NB4 (cell line): ENCODE measurements around the gene ZNF83.
A peak's percentile ranks its signal among the peaks of the same experiment; 100 is the strongest.
"Not testable (repeated sequence)": the region's sequence is repeated elsewhere in the genome, so short reads cannot be mapped to it uniquely, and the experiment has no call there.

Source experiments
- DNase-seq: peaks from one replicate; pipeline ENCODE4 v3.0.0; 2010; ENCODE audit warnings: low read depth
- H3K4me3 ChIP-seq: one replicate; pipeline ENCODE4 v1.5.1; 2011; ENCODE audit warnings: mild to moderate bottlenecking, low read depth, low read length, moderate library complexity
- MYC ChIP-seq: IDR thresholded peaks from 2 replicates; pipeline ENCODE4 v1.6.1; 2011; ENCODE audit warnings: low read depth, low read length
- POLR2A ChIP-seq: IDR thresholded peaks from 2 replicates; pipeline ENCODE4 v1.6.1; 2011; ENCODE audit warnings: mild to moderate bottlenecking; ENCODE audit not compliant: insufficient read length; ENCODE audit errors: extremely low read depth
- TF ChIP-seq, protein P1 (sequence below): IDR thresholded peaks from one replicate; pipeline ENCODE4 v1.5.1; 2012; ENCODE audit warnings: low read depth, low read length
- TF ChIP-seq, protein P2 (sequence below): IDR thresholded peaks from 2 replicates; pipeline ENCODE4 v1.6.1; 2011; ENCODE audit warnings: low read depth, low read length

The ZNF83 gene

DNA sequence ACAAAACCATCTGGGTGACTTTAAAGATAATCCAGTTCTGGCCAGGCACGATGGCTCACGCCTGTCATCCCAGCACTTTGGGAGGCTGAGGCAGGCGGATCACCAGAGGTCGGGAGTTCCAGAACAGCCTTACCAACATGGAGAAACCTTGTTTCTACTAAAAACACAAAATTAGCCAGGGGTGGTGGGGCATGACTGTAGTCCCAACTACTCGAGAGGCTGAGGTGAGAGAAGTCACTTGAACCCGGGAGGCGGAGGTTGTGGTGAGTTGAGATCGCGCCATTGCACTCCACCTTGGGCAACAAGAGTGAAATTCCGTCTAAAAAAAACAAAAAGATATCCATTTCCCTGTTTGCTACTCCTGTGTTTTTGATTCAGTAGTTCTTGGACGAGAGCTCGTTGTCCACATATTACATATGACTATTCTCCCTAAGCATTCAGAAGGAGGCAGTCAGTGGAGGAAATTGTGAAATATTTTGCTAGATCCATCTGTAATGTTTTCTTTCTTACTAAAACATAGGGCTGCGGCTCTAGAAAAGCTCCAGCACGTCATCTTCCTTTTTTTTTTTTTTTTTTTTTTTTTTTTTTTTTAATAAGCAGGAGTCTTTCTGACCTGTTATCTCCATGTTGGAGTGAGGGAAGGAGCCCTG, 34.5 kb downstream of the ZNF83 start:
- peak; percentile 15 for DNase-seq
- TF ChIP-seq, protein P1, sequence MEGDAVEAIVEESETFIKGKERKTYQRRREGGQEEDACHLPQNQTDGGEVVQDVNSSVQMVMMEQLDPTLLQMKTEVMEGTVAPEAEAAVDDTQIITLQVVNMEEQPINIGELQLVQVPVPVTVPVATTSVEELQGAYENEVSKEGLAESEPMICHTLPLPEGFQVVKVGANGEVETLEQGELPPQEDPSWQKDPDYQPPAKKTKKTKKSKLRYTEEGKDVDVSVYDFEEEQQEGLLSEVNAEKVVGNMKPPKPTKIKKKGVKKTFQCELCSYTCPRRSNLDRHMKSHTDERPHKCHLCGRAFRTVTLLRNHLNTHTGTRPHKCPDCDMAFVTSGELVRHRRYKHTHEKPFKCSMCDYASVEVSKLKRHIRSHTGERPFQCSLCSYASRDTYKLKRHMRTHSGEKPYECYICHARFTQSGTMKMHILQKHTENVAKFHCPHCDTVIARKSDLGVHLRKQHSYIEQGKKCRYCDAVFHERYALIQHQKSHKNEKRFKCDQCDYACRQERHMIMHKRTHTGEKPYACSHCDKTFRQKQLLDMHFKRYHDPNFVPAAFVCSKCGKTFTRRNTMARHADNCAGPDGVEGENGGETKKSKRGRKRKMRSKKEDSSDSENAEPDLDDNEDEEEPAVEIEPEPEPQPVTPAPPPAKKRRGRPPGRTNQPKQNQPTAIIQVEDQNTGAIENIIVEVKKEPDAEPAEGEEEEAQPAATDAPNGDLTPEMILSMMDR = no peak
- TF ChIP-seq POLR2A (no peak), MYC (no peak)
- TF ChIP-seq, protein P2, sequence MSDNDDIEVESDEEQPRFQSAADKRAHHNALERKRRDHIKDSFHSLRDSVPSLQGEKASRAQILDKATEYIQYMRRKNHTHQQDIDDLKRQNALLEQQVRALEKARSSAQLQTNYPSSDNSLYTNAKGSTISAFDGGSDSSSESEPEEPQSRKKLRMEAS = no peak
- no peak overlapping the region for H3K4me3 ChIP-seq

GRCh38 chr19:52602941-52603340, 35.2 kb downstream of the ZNF83 start:
- no peak overlapping the region for H3K4me3 ChIP-seq
- TF ChIP-seq, protein P1 = no peak
- TF ChIP-seq MYC (no peak), POLR2A (no peak)
- TF ChIP-seq, protein P2 = no peak
- DNase-seq = no peak

- peak; percentile 42 for DNase-seq
Measured at GRCh38 chr19:52601974-52602366, 36.2 kb downstream of the ZNF83 start.

GRCh38 chr19:52601025-52601973, 36.9 kb downstream of the ZNF83 start:
- DNase-seq = peak; percentile 90
- H3K4me3 ChIP-seq = peak overlapping the region; percentile 85
- TF ChIP-seq, protein P2 = peak; percentile 16; the same call in 1 of the 2 replicates
- TF ChIP-seq, protein P1 = no peak
- peak; percentile 80 for TF ChIP-seq POLR2A

More at GRCh38 chr19:52601974-52602366, 36.2 kb downstream of the ZNF83 start:
- peak overlapping the region; percentile 85 for H3K4me3 ChIP-seq

DNA sequence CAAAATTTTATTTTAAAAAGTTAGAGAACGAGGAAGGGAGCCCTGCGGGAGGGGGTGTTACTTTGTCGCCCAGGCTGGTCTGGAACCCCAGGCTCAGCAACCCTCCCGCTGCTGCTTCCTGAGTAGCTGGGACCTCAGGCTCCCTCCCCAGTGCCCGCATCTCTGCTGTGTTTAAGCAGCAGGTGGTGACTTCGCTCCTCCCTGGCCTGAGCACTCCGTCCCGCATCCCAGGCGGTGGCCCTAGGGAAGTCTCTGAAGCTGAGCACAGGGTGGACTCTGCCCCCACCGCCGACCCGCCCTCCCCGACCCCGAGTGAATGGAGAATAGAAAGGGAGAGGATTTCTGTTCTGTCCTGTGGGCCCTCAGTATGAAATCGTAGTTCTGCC, 37.5 kb downstream of the ZNF83 start:
- TF ChIP-seq MYC (no peak), POLR2A (no peak)
- TF ChIP-seq, protein P2 = no peak
- TF ChIP-seq, protein P1 = no peak
- peak overlapping the region; percentile 85 for H3K4me3 ChIP-seq
- peak; percentile 39 for DNase-seq

GRCh38 chr19:52599241-52599640, 38.9 kb downstream of the ZNF83 start:
- DNase-seq = no peak
- TF ChIP-seq POLR2A (no peak), MYC (no peak)
- TF ChIP-seq, protein P2 = no peak
- TF ChIP-seq, protein P1 = no peak
- no peak overlapping the region for H3K4me3 ChIP-seq

GRCh38 chr19:52593441-52593840, 44.7 kb downstream of the ZNF83 start:
- not testable (repeated sequence) for DNase-seq, H3K4me3 ChIP-seq
